GM11168 (cell line): Measurements from ENCODE around the gene SOS2.

Experiments used
- in situ Hi-C: fragments of 300-500 bp; cut with MboI; formaldehyde crosslinking; loops from one replicate; pipeline ENCODE4 v1.12.0; 2022; ENCODE audit warnings: low sequenced_read_pairs; ENCODE audit not compliant: unreplicated experiment

SOS2 gene

DNA sequence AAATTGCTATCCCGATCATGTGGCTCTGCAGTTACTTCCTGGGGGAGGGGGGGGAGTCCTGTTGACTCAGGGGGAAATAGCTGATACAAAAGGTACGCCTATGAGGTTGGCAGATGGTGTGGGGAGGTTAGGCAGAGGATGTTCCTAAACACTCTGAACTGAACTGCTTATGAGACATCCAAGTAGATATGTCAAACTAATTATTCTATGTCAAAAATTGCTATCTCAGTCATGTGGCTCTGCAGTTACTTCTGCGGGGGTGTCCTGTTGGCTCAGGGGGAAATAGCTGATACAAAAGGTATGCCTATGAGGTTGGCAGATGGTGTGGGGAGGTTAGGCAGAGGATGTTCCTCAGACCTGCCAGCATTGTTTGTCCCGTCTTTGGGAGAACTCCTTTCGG lies 109.9 kb downstream of the SOS2 start:
- in situ Hi-C loops: no loop called here

GRCh38 chr14:50117456-50117855 lies 113.9 kb downstream of the SOS2 start:
- in situ Hi-C loops: no loop called here

GRCh38 chr14:50116966-50117365 lies 114.4 kb downstream of the SOS2 start:
- in situ Hi-C loops: no loop called here

DNA sequence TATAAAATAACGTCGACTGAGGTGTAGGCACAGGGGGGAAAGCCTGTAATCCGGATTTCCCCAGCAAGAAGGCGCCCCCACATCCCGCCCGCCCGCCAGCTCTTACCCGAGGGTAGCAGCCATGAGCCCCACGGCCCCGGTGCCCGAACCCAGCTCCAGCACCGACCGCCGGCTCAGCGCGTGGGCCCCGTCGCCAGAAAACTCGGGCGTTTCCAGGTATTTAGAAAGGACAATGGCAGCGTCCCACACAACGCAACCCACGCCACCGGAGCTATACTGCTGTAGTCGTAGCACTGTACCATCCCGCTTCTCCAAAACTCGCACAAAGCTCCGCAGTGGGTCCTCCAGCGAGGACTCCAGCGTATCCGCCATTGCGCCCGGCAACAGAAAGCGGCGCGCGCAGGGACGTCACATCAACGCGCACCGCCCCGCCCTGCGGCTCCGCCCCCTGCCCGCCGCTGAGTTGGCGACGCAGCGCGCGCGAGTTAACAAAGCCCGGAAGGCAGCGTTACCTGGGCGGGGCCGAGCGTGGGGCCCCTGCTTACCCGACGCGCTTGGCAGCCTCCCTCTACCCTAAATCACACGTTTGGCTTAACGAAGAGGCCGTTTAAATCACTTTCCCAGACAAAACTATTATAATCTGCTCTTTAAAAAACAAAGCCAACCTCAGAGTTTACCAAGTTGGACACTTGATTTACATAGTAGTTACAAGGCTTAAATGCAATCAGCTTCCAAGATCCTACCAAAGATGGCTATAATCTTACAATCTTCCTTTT lies 115.0 kb downstream of the SOS2 start, which contains the start of gene VCPKMT:
VCPKMT (minus strand) TSS at position 392 of the 776 bp plus-strand sequence; CDS start at position 372, 20 bp downstream.
- in situ Hi-C loops: no loop called here

DNA sequence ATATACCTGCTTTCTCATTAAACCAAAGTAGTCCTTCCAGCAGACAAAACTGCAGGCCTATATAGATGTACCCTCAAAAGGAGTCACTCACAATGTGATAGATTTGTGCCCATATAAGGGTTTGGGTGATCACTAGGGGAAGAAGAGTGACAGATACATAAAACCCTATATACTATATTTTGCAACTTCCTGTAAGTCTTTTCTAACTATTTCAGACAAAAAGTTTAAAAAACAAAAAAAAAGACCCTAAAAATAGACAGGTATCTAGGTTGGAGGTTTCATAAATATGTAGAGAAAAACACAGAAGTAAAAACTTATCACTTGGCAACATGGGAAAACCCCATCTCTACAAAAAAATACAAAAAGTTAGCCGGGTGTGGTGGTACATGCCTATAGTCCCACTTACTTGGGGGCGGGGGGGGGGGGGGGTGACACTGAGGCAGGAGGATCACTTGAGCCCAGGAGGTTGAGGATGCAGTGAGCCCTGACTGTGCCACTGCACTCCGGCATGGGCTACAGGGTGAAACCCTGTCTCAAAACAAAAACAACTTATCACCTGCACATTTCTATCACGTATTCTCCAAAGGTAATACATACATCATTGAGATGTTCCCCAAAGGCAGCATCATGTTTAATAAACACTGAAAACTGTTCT lies 117.9 kb downstream of the SOS2 start:
- in situ Hi-C loops: no loop called here

DNA sequence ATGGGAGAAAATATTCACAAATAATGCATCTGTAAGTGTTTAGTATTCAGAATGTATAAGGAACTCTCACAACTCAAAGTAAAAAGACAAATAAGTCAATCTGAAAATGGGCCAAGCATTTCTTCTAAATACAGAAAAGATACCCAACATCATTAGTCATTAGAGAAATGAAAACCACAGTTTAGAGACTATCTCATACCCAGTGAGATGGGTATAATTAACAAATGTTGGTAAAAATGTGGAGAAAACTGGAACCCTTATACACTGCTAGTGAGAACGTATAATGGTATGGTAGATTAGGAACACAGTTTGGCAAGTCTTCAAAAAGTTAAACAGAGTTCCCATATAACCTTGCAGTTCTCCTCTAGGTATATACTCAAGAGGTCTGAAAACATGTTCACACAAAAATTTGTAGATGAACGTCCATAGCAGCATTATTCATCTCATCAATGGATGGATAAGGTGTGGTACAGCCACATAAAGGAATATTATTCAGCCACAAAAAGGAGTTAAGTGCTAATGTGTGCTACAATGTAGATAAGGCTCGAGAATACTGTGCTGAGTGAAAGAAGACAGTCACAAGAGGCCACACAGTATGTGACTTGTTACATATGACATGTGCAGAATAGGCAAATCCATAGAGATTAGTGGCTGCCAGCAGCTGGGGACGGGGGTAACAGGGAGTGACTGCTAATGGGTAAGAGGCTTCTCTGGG lies 120.9 kb downstream of the SOS2 start:
- in situ Hi-C loops: no loop called here

- in situ Hi-C loops: no loop called here
Observed at GRCh38 chr14:50109342-50109741, 122.0 kb downstream of the SOS2 start.

GRCh38 chr14:50107850-50108249 lies 123.5 kb downstream of the SOS2 start:
- in situ Hi-C loops: no loop called here

DNA sequence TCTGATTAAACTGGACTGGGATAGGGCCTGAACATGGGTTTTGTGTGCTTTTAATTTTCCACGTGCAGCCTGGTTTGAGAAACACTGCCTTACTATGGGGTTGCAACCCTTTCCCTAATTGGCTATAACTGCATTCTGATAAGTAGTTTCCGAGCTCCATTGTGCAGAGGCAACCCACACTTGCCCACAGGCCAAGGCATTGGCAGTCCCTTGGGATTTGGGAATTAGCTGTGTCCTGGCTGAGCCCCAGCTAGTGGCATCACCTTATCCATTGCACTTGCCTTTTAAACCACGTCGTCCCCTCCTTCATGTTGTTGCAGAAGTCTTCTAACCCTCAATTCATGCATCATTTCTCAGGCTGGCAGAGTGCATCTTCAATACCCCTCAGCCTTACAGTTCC lies 125.2 kb downstream of the SOS2 start:
- in situ Hi-C loops: no loop called here

GRCh38 chr14:50103558-50103957 lies 127.8 kb downstream of the SOS2 start:
- in situ Hi-C loops: no loop called here

DNA sequence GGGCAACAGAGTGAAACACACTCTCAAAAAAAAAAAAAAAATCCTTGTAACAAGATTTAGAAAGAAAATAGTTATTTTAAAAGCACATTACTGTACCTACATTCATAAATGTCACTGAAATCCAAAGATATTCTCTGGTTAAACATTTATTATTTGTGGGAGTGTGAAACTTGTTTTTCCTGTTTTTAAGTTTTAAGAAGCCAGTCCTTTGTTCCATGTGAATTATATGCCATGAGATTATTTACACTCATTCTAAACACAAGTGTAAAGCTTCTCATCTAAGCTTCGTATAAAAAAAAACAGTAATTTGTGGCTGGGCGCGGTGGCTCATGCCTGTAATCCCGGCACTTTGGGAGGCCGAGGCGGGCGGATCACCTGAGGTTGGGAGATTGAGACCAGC lies 130.0 kb downstream of the SOS2 start:
- in situ Hi-C loops: no loop called here

GRCh38 chr14:50100805-50101204 lies 130.6 kb downstream of the SOS2 start:
- in situ Hi-C loops: no loop called here

DNA sequence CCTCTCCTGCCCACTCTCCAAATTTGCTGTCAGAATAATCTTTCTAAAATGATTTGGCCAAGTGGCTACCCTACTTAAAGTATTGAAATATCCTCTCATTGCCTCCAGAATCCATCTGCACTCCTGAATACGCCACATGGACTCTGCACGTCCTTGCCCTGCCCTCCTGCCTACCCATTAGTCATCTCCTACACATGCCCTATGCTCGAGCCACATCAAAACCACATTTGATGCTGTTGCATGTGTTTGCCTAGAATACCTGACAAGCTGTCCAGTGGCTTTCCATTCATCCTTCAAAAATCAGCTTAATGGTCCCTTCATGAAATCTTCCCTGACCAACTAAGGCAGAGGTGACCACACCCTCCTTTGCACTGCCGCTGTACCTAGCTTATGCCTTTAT lies 132.0 kb downstream of the SOS2 start:
- in situ Hi-C loops: loop anchor here (25.0 kb wide), 1 partner anchor 462 kb away; the partner anchor contains the start of gene DNAAF2

DNA sequence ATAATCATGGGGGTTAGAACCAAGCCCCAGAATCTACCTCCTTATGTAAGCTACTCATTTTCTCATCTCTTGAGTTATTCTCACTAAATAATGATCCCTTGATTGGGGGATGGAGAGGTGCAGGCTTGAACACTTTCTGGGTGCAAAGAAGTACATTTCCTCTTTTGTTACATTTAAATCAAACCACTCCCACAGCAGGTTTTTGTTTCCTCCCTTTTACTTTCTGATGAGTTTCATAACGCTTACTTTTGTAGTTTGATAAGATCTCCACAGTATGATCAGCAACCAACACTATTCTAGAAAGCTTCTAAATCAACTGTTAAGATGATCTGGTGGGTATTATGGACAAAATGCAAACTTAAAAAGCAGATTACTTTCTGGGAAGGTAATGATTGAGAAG lies 135.5 kb downstream of the SOS2 start:
- in situ Hi-C loops: loop anchor here (25.0 kb wide), 1 partner anchor 459 kb away; the partner anchor contains the start of gene DNAAF2

- in situ Hi-C loops: loop anchor here (5.0 to 25.0 kb wide), 3 partner anchors 42 to 457 kb away; partner anchors contain the start of gene DNAAF2
Observed at GRCh38 chr14:50094056-50094755, 137.2 kb downstream of the SOS2 start.

DNA sequence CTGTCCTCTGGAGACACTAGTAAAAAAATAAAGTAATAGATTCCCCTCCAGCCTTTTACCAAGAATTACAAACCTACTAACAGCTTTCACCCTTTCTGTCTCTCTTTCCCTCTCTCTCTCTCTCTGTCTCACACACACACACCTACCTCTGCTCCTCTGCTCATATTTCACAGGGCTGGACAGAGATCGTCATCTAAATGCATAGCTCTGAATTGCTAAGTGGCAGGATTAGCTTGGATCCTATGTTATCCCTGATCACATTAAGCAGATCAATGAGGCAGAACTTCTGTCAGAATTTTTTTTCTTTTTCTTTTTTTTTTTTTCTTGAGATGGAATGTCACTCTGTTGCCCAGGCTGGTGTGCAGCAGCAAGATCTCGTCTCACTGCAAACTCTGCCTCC lies 137.9 kb downstream of the SOS2 start:
- in situ Hi-C loops: loop anchor here (5.0 to 25.0 kb wide), 3 partner anchors 41 to 456 kb away; partner anchors contain the start of gene DNAAF2

GRCh38 chr14:50092006-50092555 lies 139.3 kb downstream of the SOS2 start:
- in situ Hi-C loops: loop anchor here (5.0 to 25.0 kb wide), 3 partner anchors 40 to 455 kb away; partner anchors contain the start of gene DNAAF2

- in situ Hi-C loops: loop anchor here (5.0 to 25.0 kb wide), 3 partner anchors 39 to 454 kb away; partner anchors contain the start of gene DNAAF2
Observed at GRCh38 chr14:50091240-50091913, 140.0 kb downstream of the SOS2 start.

GRCh38 chr14:50089208-50089607 lies 142.2 kb downstream of the SOS2 start:
- in situ Hi-C loops: loop anchor here (25.0 kb wide), 1 partner anchor 452 kb away; the partner anchor contains the start of gene DNAAF2
